ENCODE data around the gene SLC8A2. TPM values are rescaled to one million over a fixed set of nuclear protein-coding genes. Genes with fewer than 3 reads are reported as not detected.

Gene SLC8A2
- total RNA-seq, 2 donors from 2014 or later, result 2.5 to 3.6 TPM

- WGBS, 2 experiments (ENCODE audit: insufficient coverage in 1 of 2, insufficient read length in 1 of 2), result 92 to 93% methylated on average over 8 to 9 of the region's 9 CpGs
- Histone ChIP-seq H3K9ac (ENCODE audit: extremely low read depth, low read length, poor library complexity, severe bottlenecking) (no peak overlapping the region), H3K36me3 (ENCODE audit: control insufficient read depth, insufficient read depth, low read length) (peaks cover 14% of the 10 kb centered on the region), H3K4me1 (ENCODE audit: control insufficient read depth, insufficient read depth, low read length) (no peaks in the 10 kb centered on the region), H3K27me3 (ENCODE audit: control insufficient read depth, insufficient read depth, low read length, poor library complexity, severe bottlenecking) (no peaks in the 10 kb centered on the region), H3K9me3 (ENCODE audit: control insufficient read depth, low read length) (no peaks in the 10 kb centered on the region), H3K27ac (ENCODE audit: low read depth, low read length) (no peak overlapping the region), H3K4me3 (ENCODE audit: low read length) (no peak overlapping the region)
- no peaks in the 10 kb centered on the region for H3K9me3 Mint-ChIP-seq
- H3K27me3 Mint-ChIP-seq (ENCODE audit: insufficient read depth), result no peaks in the 10 kb centered on the region
- peaks cover 20% of the 10 kb centered on the region for H3K36me3 Mint-ChIP-seq (ENCODE audit: low read depth)
- no peak overlapping the region for H3K4me3 Mint-ChIP-seq
- no peaks in the 10 kb centered on the region for H3K4me1 Mint-ChIP-seq
- H3K27ac Mint-ChIP-seq, result no peak overlapping the region
- no peak for DNase-seq
- TF ChIP-seq CTCF (conservative IDR thresholded peaks at IDR 0.05), result no peak
Measured at GRCh38 chr19:47494729-47495128, 23.0 kb upstream of the SLC8A2 start.

GRCh38 chr19:47494211-47494547, 22.5 kb upstream of the SLC8A2 start:
- H3K27me3 ChIP-seq (ENCODE audit: control insufficient read depth, insufficient read depth, low read length, poor library complexity, severe bottlenecking), result no peaks in the 10 kb centered on the region
- no peaks in the 10 kb centered on the region for H3K4me1 ChIP-seq (ENCODE audit: control insufficient read depth, insufficient read depth, low read length)
- Mint-ChIP-seq H3K4me3 (no peak overlapping the region), H3K4me1 (no peaks in the 10 kb centered on the region), H3K27me3 (ENCODE audit: insufficient read depth) (no peaks in the 10 kb centered on the region), H3K27ac (no peak overlapping the region), H3K36me3 (ENCODE audit: low read depth) (peaks cover 25% of the 10 kb centered on the region), H3K9me3 (no peaks in the 10 kb centered on the region)
- 87 to 93% methylated on average over 3 to 5 of the region's 5 CpGs for WGBS, 2 experiments (ENCODE audit: insufficient coverage in 1 of 2, insufficient read length in 1 of 2)
- no peak overlapping the region for H3K9ac ChIP-seq (ENCODE audit: extremely low read depth, low read length, poor library complexity, severe bottlenecking)
- H3K36me3 ChIP-seq (ENCODE audit: control insufficient read depth, insufficient read depth, low read length), result peaks cover 18% of the 10 kb centered on the region
- TF ChIP-seq CTCF (conservative IDR thresholded peaks at IDR 0.05), result no peak
- no peak overlapping the region for H3K4me3 ChIP-seq (ENCODE audit: low read length)
- no peak for DNase-seq
- H3K9me3 ChIP-seq (ENCODE audit: control insufficient read depth, low read length), result no peaks in the 10 kb centered on the region
- no peak overlapping the region for H3K27ac ChIP-seq (ENCODE audit: low read depth, low read length)

GRCh38 chr19:47493378-47494210, 21.9 kb upstream of the SLC8A2 start:
- no peaks in the 10 kb centered on the region for H3K9me3 Mint-ChIP-seq
- no peaks in the 10 kb centered on the region for H3K4me1 ChIP-seq (ENCODE audit: control insufficient read depth, insufficient read depth, low read length)
- no peaks in the 10 kb centered on the region for H3K27me3 ChIP-seq (ENCODE audit: control insufficient read depth, insufficient read depth, low read length, poor library complexity, severe bottlenecking)
- H3K9me3 ChIP-seq (ENCODE audit: control insufficient read depth, low read length), result no peaks in the 10 kb centered on the region
- H3K36me3 ChIP-seq (ENCODE audit: control insufficient read depth, insufficient read depth, low read length), result peaks cover 22% of the 10 kb centered on the region
- TF ChIP-seq CTCF (conservative IDR thresholded peaks at IDR 0.05), result no peak
- H3K9ac ChIP-seq (ENCODE audit: extremely low read depth, low read length, poor library complexity, severe bottlenecking), result no peak overlapping the region
- no peak for DNase-seq
- no peak overlapping the region for H3K27ac Mint-ChIP-seq
- H3K4me3 Mint-ChIP-seq, result no peak overlapping the region
- no peak overlapping the region for H3K27ac ChIP-seq (ENCODE audit: low read depth, low read length)
- H3K4me1 Mint-ChIP-seq, result no peaks in the 10 kb centered on the region
- no peak overlapping the region for H3K4me3 ChIP-seq (ENCODE audit: low read length)
- WGBS, 2 experiments (ENCODE audit: insufficient coverage in 1 of 2, insufficient read length in 1 of 2), result 90 to 94% methylated on average over 9 to 18 of the region's 18 CpGs
- no peaks in the 10 kb centered on the region for H3K27me3 Mint-ChIP-seq (ENCODE audit: insufficient read depth)
- H3K36me3 Mint-ChIP-seq (ENCODE audit: low read depth), result peaks cover 22% of the 10 kb centered on the region

Measured in endodermal cell (in vitro differentiated cells).